GM12892 (cell line): ENCODE results near the gene LMO2.

ENCODE experiments used
- POLR2AphosphoS5 ChIP-seq: IDR thresholded peaks from 2 replicates; pipeline ENCODE4 v1.6.1; 2011; ENCODE audit warnings: low read depth, low read length, control low read depth
- TAF1 ChIP-seq: IDR thresholded peaks from 2 replicates; pipeline ENCODE4 v1.6.1; 2011; ENCODE audit warnings: low read depth, mild to moderate bottlenecking, control low read depth, low read length, borderline replicate concordance

DNA sequence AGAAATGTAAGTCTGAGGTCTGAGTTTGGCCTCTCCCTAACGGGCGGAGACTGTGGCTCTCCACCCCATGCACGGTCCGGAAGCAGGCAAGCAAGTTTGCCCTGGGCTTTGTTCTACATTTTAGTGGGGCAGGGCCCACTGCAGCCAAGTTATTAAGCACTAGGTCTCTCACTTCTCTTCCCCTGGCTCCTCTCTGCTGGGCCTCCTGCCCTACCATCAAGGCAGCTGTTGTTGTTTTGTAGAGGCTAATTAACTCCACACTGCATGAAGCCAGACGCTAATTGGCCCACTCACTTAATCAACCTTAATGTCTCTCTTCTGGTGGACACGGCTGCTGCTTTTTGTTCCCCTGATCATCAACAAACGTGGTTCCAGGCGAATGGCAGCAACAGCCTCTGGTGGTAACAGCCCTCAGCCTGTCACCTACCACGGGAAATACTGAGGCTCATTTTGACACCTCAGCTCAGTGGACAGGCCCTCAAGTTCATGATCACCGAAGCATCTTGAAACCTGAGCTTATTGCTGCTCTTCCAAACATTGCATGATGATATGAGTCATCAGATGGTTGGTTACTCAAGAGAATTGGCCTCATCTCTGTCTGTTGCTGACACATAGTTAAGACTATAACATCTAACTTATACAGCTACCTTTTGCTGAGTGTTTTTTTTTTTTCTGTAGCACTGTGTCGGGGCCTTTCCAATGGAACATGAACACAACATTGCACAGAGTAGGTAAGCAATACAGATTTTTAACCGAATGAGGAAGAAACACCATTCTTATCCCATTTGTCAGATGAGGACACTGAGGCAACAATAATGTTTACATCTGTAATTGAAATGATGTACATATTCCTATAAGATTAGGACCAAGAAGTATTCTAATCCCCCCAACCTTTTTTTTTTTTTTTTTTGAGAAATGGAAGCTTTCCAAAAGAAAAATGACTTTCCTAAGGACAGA, 20.8 kb upstream of the LMO2 start:
- TF ChIP-seq TAF1 (peak; percentile 21; the same call in 1 of the 2 replicates), POLR2AphosphoS5 (peak; percentile 54; the same call in 1 of the 2 replicates)
